ENCODE results near the gene NUP210L.
A peak's percentile ranks its signal among the peaks of the same experiment; 100 is the strongest.
"Not testable (repeated sequence)": the region's sequence is repeated elsewhere in the genome, so short reads cannot be mapped to it uniquely, and the experiment has no call there.

Gene NUP210L

DNA sequence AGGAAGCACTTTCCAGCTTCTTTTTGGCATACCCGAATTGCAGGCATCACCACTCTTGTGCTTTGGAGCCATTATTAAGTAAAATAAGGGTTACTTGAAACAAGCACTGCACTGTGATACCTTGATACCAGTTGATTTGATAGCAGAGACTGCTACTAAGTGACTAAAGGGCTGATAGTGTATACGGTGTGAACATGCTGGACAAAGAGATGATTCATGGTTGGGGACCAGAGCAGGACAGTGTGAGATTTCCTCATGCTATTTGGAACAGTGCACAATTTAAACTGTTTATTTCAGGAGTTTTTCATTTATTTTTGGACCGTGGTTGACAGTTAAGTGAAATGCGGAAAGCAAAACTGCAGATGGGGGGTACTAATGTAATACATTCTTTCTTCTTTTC, 154.5 kb downstream of the NUP210L start:
- DNase-seq (ENCODE audit: insufficient read length, low spot score) = no peak
- FAIRE-seq = no peak

- DNase-seq (ENCODE audit: insufficient read length, low spot score); FAIRE-seq: not testable (repeated sequence)
Measured at GRCh38 chr1:153996882-153997281, 158.0 kb downstream of the NUP210L start.

- no peak for FAIRE-seq
Measured at GRCh38 chr1:153995640-153996039, 159.2 kb downstream of the NUP210L start.

GRCh38 chr1:153995202-153995601, 159.7 kb downstream of the NUP210L start:
- FAIRE-seq = no peak
- DNase-seq (ENCODE audit: insufficient read length, low spot score) = no peak

More at GRCh38 chr1:153995640-153996039, 159.2 kb downstream of the NUP210L start:
- DNase-seq (ENCODE audit: insufficient read length, low spot score) = no peak

GRCh38 chr1:153991806-153992205, 163.1 kb downstream of the NUP210L start:
- DNase-seq (ENCODE audit: insufficient read length, low spot score) (no peak), FAIRE-seq (no peak)

DNA sequence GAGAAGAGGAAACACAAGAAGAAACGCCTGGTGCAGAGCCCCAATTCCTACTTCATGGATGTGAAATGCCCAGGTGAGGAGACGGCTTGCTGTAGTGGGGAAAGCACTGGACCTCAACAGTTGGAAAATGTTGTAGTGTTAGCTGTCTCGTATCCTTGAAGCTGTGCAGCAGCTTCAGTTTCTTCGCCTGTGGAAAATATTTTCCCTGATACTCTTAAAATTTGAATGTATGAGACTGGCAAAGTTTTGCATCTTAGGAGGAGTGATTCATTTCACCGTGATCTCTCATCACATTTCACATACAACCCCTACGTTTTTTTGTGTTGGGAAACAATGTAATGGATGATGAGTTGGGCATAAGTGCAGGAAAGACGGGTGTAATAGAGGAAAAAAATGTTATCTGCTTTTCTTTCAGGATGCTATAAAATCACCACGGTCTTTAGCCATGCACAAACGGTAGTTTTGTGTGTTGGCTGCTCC, 163.7 kb downstream of the NUP210L start:
- DNase-seq (ENCODE audit: insufficient read length, low spot score) (no peak), FAIRE-seq (no peak)

GRCh38 chr1:153990468-153991150, 164.3 kb downstream of the NUP210L start, which contains the start of gene RPS27:
TSS of gene RPS27 (plus strand) at chr1:153990762. CDS start at chr1:153990797, 35 bp downstream.
- no peak for FAIRE-seq
- peak; percentile 87 for DNase-seq (ENCODE audit: insufficient read length, low spot score)

DNA sequence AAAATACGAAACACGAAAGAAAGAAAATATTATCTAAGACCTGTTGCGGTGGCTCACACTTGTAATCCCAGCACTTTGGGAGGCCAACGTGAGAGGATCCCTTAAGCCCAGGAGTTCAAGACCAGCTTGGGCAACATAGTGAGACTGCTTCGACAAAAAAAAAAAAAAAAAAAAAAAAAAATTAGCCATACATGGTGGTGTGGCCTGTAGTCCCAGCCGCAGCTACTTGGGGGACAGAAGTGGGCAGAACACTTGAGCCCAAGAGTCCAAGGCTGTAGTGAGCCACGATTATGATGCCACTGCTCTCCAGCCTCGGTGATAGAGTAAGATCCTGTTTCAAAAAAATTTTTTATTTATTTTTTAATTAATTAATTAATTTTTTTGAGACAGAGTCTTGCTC, 167.3 kb downstream of the NUP210L start:
- FAIRE-seq (no peak), DNase-seq (ENCODE audit: insufficient read length, low spot score) (no peak)

GRCh38 chr1:153985941-153986761, 168.7 kb downstream of the NUP210L start, which contains the start of gene RAB13:
TSS of gene RAB13 (minus strand) at chr1:153986339. CDS start at chr1:153986236, 103 bp downstream.
- no peak for FAIRE-seq
- DNase-seq (ENCODE audit: insufficient read length, low spot score) = peak; percentile 75

- DNase-seq (ENCODE audit: insufficient read length, low spot score) (peak; percentile 24), FAIRE-seq (no peak)
Measured at GRCh38 chr1:153985341-153985912, 169.4 kb downstream of the NUP210L start.

DNA sequence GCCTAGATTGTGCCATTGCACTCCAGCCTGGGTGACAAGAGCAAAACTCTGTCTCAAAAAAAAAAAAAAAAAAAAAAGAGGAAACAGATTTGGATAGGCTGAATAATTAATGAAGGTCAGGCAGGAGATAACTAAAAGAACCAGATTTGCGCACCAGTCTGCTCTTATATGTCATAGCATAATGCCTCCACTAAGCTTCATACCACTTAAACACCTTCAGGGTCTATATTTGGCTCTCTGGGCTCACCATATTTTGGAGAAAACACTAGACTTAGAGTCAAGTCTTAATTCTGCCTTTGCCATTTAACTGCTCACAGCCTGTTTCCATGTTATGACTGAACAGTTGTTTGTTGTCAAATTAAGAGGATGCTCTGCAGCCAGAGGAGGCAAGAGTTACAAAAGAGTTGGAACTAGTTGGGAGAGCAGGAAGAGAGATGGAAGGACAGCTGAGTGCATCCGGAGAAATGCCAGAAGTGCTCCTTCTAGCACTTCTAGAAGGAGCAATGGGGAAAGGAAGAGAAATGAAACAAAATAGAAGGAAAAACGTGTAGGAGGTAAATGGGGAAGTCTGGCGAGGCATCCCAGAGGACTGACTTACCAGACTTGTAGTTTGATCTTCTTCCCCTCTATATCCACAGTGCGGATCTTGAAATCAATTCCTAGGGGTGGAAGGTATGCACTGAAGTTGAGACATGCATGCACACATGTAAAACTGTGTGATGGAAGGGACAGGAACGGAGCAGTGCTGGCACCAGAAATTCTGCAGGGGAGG, 170.6 kb downstream of the NUP210L start:
- no peak for FAIRE-seq
- DNase-seq (ENCODE audit: insufficient read length, low spot score) = no peak

DNA sequence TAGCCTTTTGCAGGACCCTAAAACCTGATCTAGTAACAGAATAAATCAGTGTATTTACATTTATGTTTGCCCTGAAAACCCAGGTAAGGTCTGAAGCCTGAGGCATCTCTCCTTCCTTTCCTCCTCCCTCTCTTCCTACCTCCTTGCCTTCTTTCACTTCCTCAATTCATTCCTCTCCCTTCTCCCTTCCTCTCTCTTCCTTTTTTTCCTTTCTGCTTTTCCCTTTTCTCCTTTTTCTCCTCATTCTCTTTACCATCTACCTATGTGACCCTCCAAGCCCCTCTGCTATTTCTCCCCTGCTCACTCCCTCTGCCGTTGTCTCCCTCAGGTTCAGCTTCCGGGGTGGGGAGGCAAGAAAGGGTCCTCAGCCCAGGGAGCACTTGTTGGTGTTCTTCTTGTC, 173.1 kb downstream of the NUP210L start:
- DNase-seq (ENCODE audit: insufficient read length, low spot score); FAIRE-seq: not testable (repeated sequence)

GRCh38 chr1:153979091-153979490, 175.8 kb downstream of the NUP210L start:
- FAIRE-seq; DNase-seq (ENCODE audit: insufficient read length, low spot score): not testable (repeated sequence)

GRCh38 chr1:153978274-153978909, 176.5 kb downstream of the NUP210L start:
- DNase-seq (ENCODE audit: insufficient read length, low spot score) (no peak), FAIRE-seq (no peak)

DNA sequence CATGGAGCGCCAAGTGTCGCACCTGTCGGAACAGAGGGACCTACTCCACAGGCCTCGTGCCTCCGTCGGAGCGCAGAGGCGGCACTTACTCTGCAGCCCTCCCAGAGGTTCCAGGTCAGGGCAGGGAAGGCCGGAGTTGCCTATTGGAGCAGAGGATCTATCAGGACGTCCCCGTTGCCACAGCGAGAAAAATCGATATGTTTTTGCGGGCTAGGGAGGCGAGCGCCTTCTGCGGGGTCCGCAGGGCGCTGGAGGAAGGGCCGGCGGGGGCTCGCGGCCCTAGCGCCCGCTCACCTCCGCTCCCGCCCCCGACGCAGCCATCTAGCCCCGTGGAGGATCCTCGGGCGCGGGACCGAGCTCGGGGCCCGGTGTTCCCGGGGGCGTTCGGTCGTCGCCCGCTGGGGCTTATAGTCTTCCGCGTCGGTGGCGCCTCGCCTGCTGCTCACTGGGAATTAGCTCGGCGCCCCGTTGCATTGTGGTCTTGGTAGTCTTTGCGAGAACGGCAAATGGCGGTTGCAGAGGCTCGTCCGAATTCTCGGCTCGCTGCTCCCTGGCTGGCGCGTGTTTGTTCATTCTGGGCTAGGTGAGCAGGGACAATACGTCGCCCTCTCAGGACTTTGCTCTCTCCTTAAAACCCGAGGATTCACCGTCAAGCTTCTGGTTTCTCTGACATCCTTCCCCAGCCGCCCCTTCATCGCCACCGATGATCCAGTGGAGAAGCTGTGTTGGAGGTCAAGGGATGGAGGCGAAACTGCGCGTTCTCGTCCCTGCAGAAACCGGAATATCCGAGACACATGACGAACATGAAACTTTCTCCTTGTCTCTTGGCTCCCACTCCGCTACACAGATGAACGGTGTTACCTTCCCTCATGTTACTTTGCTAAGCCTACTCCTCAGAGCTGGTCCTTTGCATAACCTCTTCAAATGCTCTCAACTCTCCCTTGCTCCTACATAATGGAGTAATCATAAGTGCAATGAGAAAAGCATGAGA, 177.3 kb downstream of the NUP210L start, which contains the start of gene JTB:
Gene JTB (minus strand): TSS at position 425 of the 991 bp plus-strand sequence. CDS start 422 bp downstream, at position 3.
- no peak for FAIRE-seq
- DNase-seq (ENCODE audit: insufficient read length, low spot score) = peak; percentile 69

DNA sequence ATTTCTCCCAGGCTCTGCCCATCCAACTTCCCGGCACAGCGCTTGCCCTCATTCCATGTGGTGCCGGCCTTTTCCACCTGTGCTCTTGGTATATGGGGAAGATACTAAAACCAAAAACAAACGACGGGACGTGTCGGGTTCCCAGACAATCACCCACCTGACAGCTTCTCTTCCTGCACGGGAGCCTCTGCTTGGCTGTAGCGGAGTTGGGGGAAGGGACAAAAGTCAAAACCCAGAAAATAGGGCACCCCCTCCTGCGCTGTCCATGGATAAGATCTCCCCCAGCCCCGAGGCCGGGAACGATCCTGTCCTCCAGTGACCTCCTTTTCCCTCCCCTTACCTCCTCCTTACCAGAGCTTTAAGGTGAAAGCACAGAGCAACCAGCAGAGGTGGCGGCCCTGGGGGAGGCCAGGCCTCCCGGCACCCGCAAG, 178.0 kb downstream of the NUP210L start:
- DNase-seq (ENCODE audit: insufficient read length, low spot score) (no peak), FAIRE-seq (no peak)

DNA sequence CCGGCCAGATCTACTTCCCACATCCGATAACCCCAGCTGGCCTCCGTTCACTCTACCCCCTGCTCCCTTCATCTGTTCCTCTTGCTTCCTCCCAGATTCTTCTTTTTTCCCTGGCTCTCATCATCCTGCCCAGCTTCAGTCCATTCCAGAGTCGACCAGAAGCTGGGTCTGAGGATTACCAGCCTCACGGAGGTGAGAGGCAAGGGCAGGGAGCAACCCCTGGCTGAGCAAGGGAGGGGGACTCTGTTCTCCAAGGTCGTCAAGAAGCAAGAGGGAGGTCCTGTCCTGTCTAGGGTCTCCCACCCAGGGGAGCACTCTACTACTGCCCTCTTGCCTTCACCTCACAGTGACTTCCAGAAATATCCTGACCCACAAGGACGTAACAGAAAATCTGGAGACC, 181.3 kb downstream of the NUP210L start:
- no peak for FAIRE-seq
- no peak for DNase-seq (ENCODE audit: insufficient read length, low spot score)

GRCh38 chr1:153973071-153973470, 181.8 kb downstream of the NUP210L start:
- no peak for DNase-seq (ENCODE audit: insufficient read length, low spot score)
- no peak for FAIRE-seq

DNA sequence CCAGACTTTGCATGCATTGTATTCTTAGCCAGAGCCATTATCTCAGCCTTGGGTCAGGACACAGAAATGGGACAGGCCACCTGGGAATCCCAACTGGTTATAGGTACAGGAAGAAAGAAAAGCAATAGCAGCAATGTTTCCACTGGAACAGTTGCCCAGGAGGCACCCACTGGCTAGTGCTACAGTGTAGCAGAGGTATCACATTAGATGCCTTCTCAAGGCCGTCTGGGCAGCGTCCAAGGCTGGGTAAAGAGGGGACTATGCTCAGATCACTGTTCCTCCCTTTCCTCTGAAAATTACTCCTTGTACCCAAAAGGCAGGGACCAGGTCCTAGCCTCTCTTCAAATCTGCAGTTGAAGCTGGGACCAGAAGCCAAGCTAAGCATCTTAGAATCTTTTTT, 184.5 kb downstream of the NUP210L start:
- no peak for DNase-seq (ENCODE audit: insufficient read length, low spot score)
- FAIRE-seq = no peak

Data from HTR-8/SVneo (cell line).